GM23248 (cell line): ENCODE measurements around the gene KIF12.

Experiments
- EZH2 ChIP-seq: fragments of 200-600 bp; sonication (generic); IDR thresholded peaks from 2 replicates; pipeline ENCODE4 v1.6.1; 2018; ENCODE audit warnings: antibody characterized with exemption, mild to moderate bottlenecking; ENCODE audit not compliant: insufficient read depth, poor library complexity, severe bottlenecking
- EZH2phosphoT487 ChIP-seq: fragments of 200-600 bp; sonication (generic); IDR thresholded peaks from 2 replicates; pipeline ENCODE4 v1.6.1; 2018; ENCODE audit warnings: antibody characterized with exemption, moderate library complexity, mild to moderate bottlenecking, low read depth; ENCODE audit not compliant: insufficient read depth

- TF ChIP-seq EZH2 (no peak), EZH2phosphoT487 (no peak)
These were observed 51.4 kb downstream of the KIF12 start for GRCh38 chr9:114047717-114048116.
